Mesenteric fat pad (tissue), 1 donor: ENCODE results near the gene VPS52. TPM values are rescaled to one million over a fixed set of nuclear protein-coding genes. Genes with fewer than 3 reads are reported as not detected.
A peak's percentile ranks its signal among the peaks of the same experiment; 100 is the strongest.
"Not testable (repeated sequence)": the region's sequence is repeated elsewhere in the genome, so short reads cannot be mapped to it uniquely, and the experiment has no call there.

Source experiments
- DNase-seq: peaks from one replicate; pipeline ENCODE4 v3.0.0-alpha.2; 2020; ENCODE audit warnings: low spot score
- total RNA-seq: library from RNA; stranded (reverse); fragmentation: NEBNext Ultra II Directional; extraction: Animal tissue kit (Norgen Biotek cat#: 25700); gene quantifications from one replicate; pipeline ENCODE4 v1.2.1, GENCODE V29; 2021
- donor health status: DM: yes; HTN: yes; CAD: no.

The VPS52 gene
- total RNA-seq, 1 donor from 2014 or later: 39.8 TPM

GRCh38 chr6:33254591-33254990 is 17.1 kb downstream of the VPS52 start:
- no peak for DNase-seq

GRCh38 chr6:33252759-33253158 is 18.9 kb downstream of the VPS52 start:
- no peak for DNase-seq

GRCh38 chr6:33251395-33252012 is 20.2 kb downstream of the VPS52 start:
- DNase-seq: peak; percentile 9

GRCh38 chr6:33250731-33251130 is 20.9 kb downstream of the VPS52 start:
- peak; percentile 57 for DNase-seq

GRCh38 chr6:33249732-33250630 is 21.7 kb downstream of the VPS52 start:
- DNase-seq: peak; percentile 83

- DNase-seq: peak; percentile 97
These were observed 22.5 kb downstream of the VPS52 start for GRCh38 chr6:33248932-33249731.

GRCh38 chr6:33248643-33248931 is 23.1 kb downstream of the VPS52 start:
- peak; percentile 89 for DNase-seq

- peak; percentile 91 for DNase-seq
These were observed 23.6 kb downstream of the VPS52 start for GRCh38 chr6:33247977-33248642.

- no peak for DNase-seq
These were observed 28.2 kb downstream of the VPS52 start for GRCh38 chr6:33243476-33243875.

- no peak for DNase-seq
These were observed 29.7 kb downstream of the VPS52 start for GRCh38 chr6:33241968-33242367.

GRCh38 chr6:33237741-33238140 is 33.9 kb downstream of the VPS52 start:
- DNase-seq: no peak

GRCh38 chr6:33236852-33237251 is 34.8 kb downstream of the VPS52 start:
- peak; percentile 65 for DNase-seq

- DNase-seq: no peak
These were observed 35.3 kb downstream of the VPS52 start for GRCh38 chr6:33236328-33236727.

GRCh38 chr6:33235221-33235634 is 36.4 kb downstream of the VPS52 start:
- DNase-seq: peak; percentile 67

- DNase-seq: not testable (repeated sequence)
These were observed 45.1 kb downstream of the VPS52 start for GRCh38 chr6:33226503-33227120.

GRCh38 chr6:33217681-33218080 is 54.0 kb downstream of the VPS52 start:
- peak; percentile 22 for DNase-seq

- DNase-seq: no peak
These were observed 54.4 kb downstream of the VPS52 start for GRCh38 chr6:33217246-33217645.

- DNase-seq: no peak
These were observed 55.5 kb downstream of the VPS52 start for GRCh38 chr6:33216117-33216649.

- no peak for DNase-seq
These were observed 56.2 kb downstream of the VPS52 start for GRCh38 chr6:33215271-33216116.

- DNase-seq: peak; percentile 68
These were observed 57.7 kb downstream of the VPS52 start for GRCh38 chr6:33213989-33214335.
